Heart left ventricle (tissue), 16 donors: ENCODE measurements around the gene PAGE1. TPM values are rescaled to one million over a fixed set of nuclear protein-coding genes. Genes with fewer than 3 reads are reported as not detected.
"Not testable (repeated sequence)": the region's sequence is repeated elsewhere in the genome, so short reads cannot be mapped to it uniquely, and the experiment has no call there.

Experiments used
- ATAC-seq, 4 donors: fragments of 200-7000 bp; cut with Tn5 transposase; one replicate each; pipeline ENCODE4 v1.9.1; 2020 to 2022; ENCODE audit warnings: moderate library complexity in 4 of 4, mild to moderate bottlenecking in 3 of 4, moderate number of reproducible peaks in 1 of 4
- DNase-seq, 5 donors: peaks; one replicate each; pipeline ENCODE4 v3.0.0-alpha.2; 2020
- H3K27ac ChIP-seq, 12 donors: fragments of 200-600 bp; sonication (generic) in 4 of 12; one replicate each; pipeline versions ENCODE4 v1.5.0 to v1.8.0; 2016 to 2022; ENCODE audit warnings: mild to moderate bottlenecking in 2 of 12
- H3K27me3 ChIP-seq, 9 donors: fragments of 200-600 bp; sonication (generic) in 2 of 9; one replicate each; pipeline versions ENCODE4 v1.5.1 to v1.8.0; 2016 to 2022; ENCODE audit warnings: mild to moderate bottlenecking in 3 of 9
- H3K36me3 ChIP-seq, 9 donors: fragments of 200-600 bp; sonication (generic) in 2 of 9; one replicate each; pipeline versions ENCODE4 v1.5.0 to v1.8.0; 2018 to 2022; ENCODE audit warnings: mild to moderate bottlenecking in 2 of 9
- H3K4me1 ChIP-seq, 12 donors: fragments of 200-600 bp; sonication (generic) in 4 of 12; one replicate each; pipeline versions ENCODE4 v1.5.0 to v1.8.0; 2016 to 2022; ENCODE audit warnings: mild to moderate bottlenecking in 3 of 12
- H3K4me3 ChIP-seq, 12 donors: fragments of 200-600 bp; sonication (generic) in 4 of 12; one replicate each; pipeline versions ENCODE4 v1.5.0 to v1.8.0; 2017 to 2022; ENCODE audit warnings: mild to moderate bottlenecking in 9 of 12, moderate library complexity in 4 of 12
- H3K9me3 ChIP-seq, 12 donors: fragments of 200-600 bp; sonication (generic) in 4 of 12; one replicate each; pipeline versions ENCODE4 v1.5.0 to v1.8.0; 2016 to 2022; ENCODE audit warnings: mild to moderate bottlenecking in 1 of 12
- POLR2A ChIP-seq, 2 donors: fragments of 450-650 bp; IDR thresholded peaks; one replicate each; pipeline ENCODE4 v1.6.1; 2017; ENCODE audit warnings: antibody characterized with exemption in 2 of 2, mild to moderate bottlenecking in 2 of 2, moderate library complexity in 2 of 2
- WGBS, 4 donors: extraction: QIAGEN DNeasy Blood & Tissue Kit in 2 of 4; methylation state at CpG; one replicate each; pipeline versions ENCODE4 v1.1.5 to v1.1.7; 2013 to 2018; 5-methylcytosine and 5-hydroxymethylcytosine counted together
- intact Hi-C, 10 donors: fragments of 100-400 bp; cut with DNase I; formaldehyde crosslinking; loops; one replicate each; pipeline versions ENCODE4 v1.11.1 to v1.14.2; 2022
- polyA plus RNA-seq, 2 donors: library from polyadenylated mRNA; stranded (reverse); fragments of 200-250 nt; gene quantifications; one replicate each; pipeline ENCODE4 v1.2.3, GENCODE V29; 2013
- total RNA-seq, 9 donors: library from RNA; depleted of rRNA in 2 of 9; stranded (reverse); fragments of >200 nt in 2 of 9; fragmentation: NEBNext Ultra II Directional in 3 of 9; extraction: Animal tissue kit (Norgen Biotek cat#: 25700) in 3 of 9; gene quantifications; one replicate each; pipeline versions ENCODE4 v1.1.0 to v1.2.4, GENCODE V29; 2016 to 2023
- TF ChIP-seq, protein P1 (sequence below), 12 donors: fragments of 200-600 bp; sonication (generic) in 4 of 12; IDR thresholded peaks; one replicate each; pipeline versions ENCODE4 v1.5.0 to v1.8.0; 2018 to 2022; ENCODE audit warnings: antibody characterized with exemption in 12 of 12, mild to moderate bottlenecking in 5 of 12
- donor health status: ischemic (EF 13 %, LVEDD 7.1; RV severe dilation, severe dysfunction).
- donor health status: healthy with polysubstance abuse.
- donor health status: DM: no; HTN: yes; CAD: no.
- donor health status: DM: no; HTN: no; CAD: no.
- donor health status: ischemic (EF 25% LVEDD 6.9; RV normal size, moderate dysfunction).
- donor health status: ischemic (EF 25% LVEDD 5.7; RV mildly dilated, moderate dysfunction).
- donor health status: healthy.
- donor health status: DM: yes; HTN: yes; CAD: no.
- donor health status: ischemic (EF 35%, LVEDD 5.7; RV mildly dilated, moderate dysfunction).
- donor health status: nonischemic (EF 11% LVEDD 7.7; RV severe dilation, severe dysfunction).
- donor health status: DM: yes; HTN: yes; CAD: no.
- donor health status: PGD.
- donor health status: ischemic (EF 29% LVEDD 5.4; RV normal size, mild dysfunction).
- donor health status: nonischemic (EF 23%, LVEDD 6.1; RV moderate dilation, normal function).

The PAGE1 gene
- total and polyA plus RNA-seq, 11 donors = not detected

GRCh38 chrX:49725923-49726904, 30.4 kb upstream of the PAGE1 start:
- TF ChIP-seq POLR2A (IDR thresholded peaks at IDR 0.05) = no peak
- TF ChIP-seq, protein P1, sequence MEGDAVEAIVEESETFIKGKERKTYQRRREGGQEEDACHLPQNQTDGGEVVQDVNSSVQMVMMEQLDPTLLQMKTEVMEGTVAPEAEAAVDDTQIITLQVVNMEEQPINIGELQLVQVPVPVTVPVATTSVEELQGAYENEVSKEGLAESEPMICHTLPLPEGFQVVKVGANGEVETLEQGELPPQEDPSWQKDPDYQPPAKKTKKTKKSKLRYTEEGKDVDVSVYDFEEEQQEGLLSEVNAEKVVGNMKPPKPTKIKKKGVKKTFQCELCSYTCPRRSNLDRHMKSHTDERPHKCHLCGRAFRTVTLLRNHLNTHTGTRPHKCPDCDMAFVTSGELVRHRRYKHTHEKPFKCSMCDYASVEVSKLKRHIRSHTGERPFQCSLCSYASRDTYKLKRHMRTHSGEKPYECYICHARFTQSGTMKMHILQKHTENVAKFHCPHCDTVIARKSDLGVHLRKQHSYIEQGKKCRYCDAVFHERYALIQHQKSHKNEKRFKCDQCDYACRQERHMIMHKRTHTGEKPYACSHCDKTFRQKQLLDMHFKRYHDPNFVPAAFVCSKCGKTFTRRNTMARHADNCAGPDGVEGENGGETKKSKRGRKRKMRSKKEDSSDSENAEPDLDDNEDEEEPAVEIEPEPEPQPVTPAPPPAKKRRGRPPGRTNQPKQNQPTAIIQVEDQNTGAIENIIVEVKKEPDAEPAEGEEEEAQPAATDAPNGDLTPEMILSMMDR (IDR thresholded peaks at IDR 0.05) = no peak
- Histone ChIP-seq H3K4me3 (no peak overlapping the region), H3K36me3 (no peaks in the 10 kb centered on the region), H3K27ac (no peak overlapping the region), H3K9me3 (peaks cover 0 to 8% (median 0%) of the 10 kb centered on the region in 12 donors), H3K27me3 (peaks cover 0 to 11% (median 0%) of the 10 kb centered on the region in 9 donors), H3K4me1 (no peaks in the 10 kb centered on the region)
- DNase-seq (no peak), ATAC-seq (no peak)
- WGBS, 4 donors = 68 to 84% (median 80%) methylated on average over 5 to 12 of the region's 12 CpGs
- intact Hi-C loops = no loop called here

DNA sequence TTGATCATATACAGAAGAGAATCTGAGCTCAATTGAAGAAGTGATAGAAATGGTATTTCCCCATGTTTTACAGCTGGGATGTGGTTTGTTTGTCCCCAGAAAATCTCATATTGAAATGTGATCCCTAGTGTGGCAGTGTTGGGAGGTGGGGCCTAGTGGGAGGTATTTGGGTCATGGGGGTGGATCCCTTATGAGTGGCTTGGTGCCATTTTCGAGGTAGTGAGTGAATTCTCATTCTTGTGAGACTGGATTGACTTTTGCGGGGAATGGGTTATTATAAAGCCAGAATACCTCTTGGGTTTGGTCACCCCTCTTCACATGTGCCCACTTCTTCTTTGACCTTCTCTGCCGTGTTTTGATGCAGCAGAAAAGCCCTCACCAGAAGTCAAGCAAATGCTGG, 29.6 kb upstream of the PAGE1 start:
- no peak overlapping the region for H3K4me3 ChIP-seq
- H3K27ac ChIP-seq = no peak overlapping the region
- intact Hi-C loops = no loop called here
- DNase-seq = no peak
- ATAC-seq = no peak
- H3K36me3 ChIP-seq = no peaks in the 10 kb centered on the region
- peaks cover 0 to 9% (median 0%) of the 10 kb centered on the region in 9 donors for H3K27me3 ChIP-seq
- peaks cover 0 to 8% (median 0%) of the 10 kb centered on the region in 12 donors for H3K9me3 ChIP-seq
- no peak for TF ChIP-seq POLR2A (IDR thresholded peaks at IDR 0.05)
- TF ChIP-seq, protein P1 (IDR thresholded peaks at IDR 0.05) = no peak
- WGBS, 4 donors = 65 to 85% (median 71%) methylated on average over 3 of the region's 3 CpGs
- H3K4me1 ChIP-seq = no peaks in the 10 kb centered on the region

DNA sequence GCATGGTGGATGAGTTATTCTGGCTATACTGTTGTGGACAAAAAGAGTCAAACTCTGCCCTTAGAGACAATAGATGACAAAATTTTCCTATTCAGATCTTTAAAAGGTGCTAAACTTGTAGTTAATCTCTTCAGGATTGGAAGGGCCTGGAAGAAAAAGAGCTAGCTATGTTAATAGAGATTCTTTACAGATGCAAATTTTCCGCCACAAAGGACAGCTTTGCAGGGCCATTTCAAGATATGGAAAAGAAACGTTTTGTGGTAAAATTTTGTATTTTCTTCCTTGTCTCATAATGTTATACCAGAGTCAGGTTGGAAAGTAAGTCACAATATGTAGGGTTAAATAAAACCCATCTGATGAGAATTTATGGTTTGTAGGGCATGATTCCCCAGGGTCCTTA, 24.3 kb upstream of the PAGE1 start:
- intact Hi-C loops, H3K4me3 ChIP-seq, H3K9me3 ChIP-seq, ATAC-seq, H3K27ac ChIP-seq, H3K36me3 ChIP-seq, DNase-seq, H3K4me1 ChIP-seq: not testable (repeated sequence)
- WGBS, 4 donors = 34 to 56% (median 49%) methylated on average over 2 of the region's 2 CpGs
- H3K27me3 ChIP-seq = peaks cover 0 to 16% (median 0%) of the 10 kb centered on the region in 9 donors

DNA sequence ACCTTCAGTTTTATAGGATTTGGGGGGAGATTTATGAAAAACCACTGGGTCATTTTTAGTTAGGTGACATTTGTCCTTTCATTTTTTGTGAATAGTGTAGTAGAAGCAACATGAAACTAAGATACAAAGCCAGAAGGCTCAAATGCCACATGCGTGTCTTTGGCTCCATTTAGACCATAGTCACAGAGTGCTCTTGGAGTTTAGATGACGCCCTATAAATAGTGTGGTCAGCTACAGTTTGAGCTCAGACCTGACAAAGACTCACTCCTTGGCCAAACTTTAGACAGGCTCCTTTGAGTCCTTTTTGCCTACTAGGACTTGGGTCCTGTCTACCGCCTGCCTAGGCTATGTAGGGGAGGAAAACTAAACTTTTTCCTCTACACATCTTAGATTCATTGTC, 16.8 kb upstream of the PAGE1 start:
- peak in 3 of 4 donors; percentile 37 to 63 (median 49) for ATAC-seq
- Histone ChIP-seq H3K27me3 (peaks cover 0 to 33% (median 0%) of the 10 kb centered on the region in 9 donors), H3K9me3 (no peaks in the 10 kb centered on the region), H3K36me3 (no peaks in the 10 kb centered on the region), H3K27ac (no peak overlapping the region), H3K4me1 (no peaks in the 10 kb centered on the region), H3K4me3 (no peak overlapping the region)
- 59 to 79% (median 65%) methylated on average over 3 of the region's 3 CpGs for WGBS, 4 donors
- no peak for DNase-seq
- TF ChIP-seq POLR2A (IDR thresholded peaks at IDR 0.05) = no peak
- TF ChIP-seq, protein P1 (IDR thresholded peaks at IDR 0.05) = no peak
- intact Hi-C loops = no loop called here
